GM18519 (cell line): ENCODE data around the gene PPL.
"Not testable (repeated sequence)": the region's sequence is repeated elsewhere in the genome, so short reads cannot be mapped to it uniquely, and the experiment has no call there.

Experiments
- ATAC-seq: cut with Tn5 transposase; IDR thresholded peaks from one replicate; pipeline ENCODE4 v1.9.1; 2021; ENCODE audit warnings: mild to moderate bottlenecking, moderate library complexity; ENCODE audit not compliant: unreplicated experiment, low FRiP score

Gene PPL

GRCh38 chr16:4935241-4935855 lies 1.6 kb downstream of the PPL start:
- no peak for ATAC-seq

GRCh38 chr16:4934591-4934990 lies 2.4 kb downstream of the PPL start:
- ATAC-seq = no peak

GRCh38 chr16:4933871-4934395 lies 3.0 kb downstream of the PPL start:
- ATAC-seq = no peak

GRCh38 chr16:4933433-4933832 lies 3.5 kb downstream of the PPL start:
- no peak for ATAC-seq

- no peak for ATAC-seq
These were observed 5.6 kb downstream of the PPL start for GRCh38 chr16:4931381-4931780.

- ATAC-seq = not testable (repeated sequence)
These were observed 7.3 kb downstream of the PPL start for GRCh38 chr16:4929619-4930018.

GRCh38 chr16:4928227-4928626 lies 8.7 kb downstream of the PPL start:
- ATAC-seq = no peak

GRCh38 chr16:4927661-4928060 lies 9.3 kb downstream of the PPL start:
- no peak for ATAC-seq

- ATAC-seq = no peak
These were observed 10.0 kb downstream of the PPL start for GRCh38 chr16:4926928-4927327.

- ATAC-seq = no peak
These were observed 11.2 kb downstream of the PPL start for GRCh38 chr16:4925791-4926190.

- no peak for ATAC-seq
These were observed 11.7 kb downstream of the PPL start for GRCh38 chr16:4925293-4925607.

- no peak for ATAC-seq
These were observed 12.2 kb downstream of the PPL start for GRCh38 chr16:4924593-4925292.

- ATAC-seq = no peak
These were observed 13.1 kb downstream of the PPL start for GRCh38 chr16:4923853-4924252.

- no peak for ATAC-seq
These were observed 14.1 kb downstream of the PPL start for GRCh38 chr16:4922721-4923342.

GRCh38 chr16:4920826-4921225 lies 16.1 kb downstream of the PPL start:
- no peak for ATAC-seq

- no peak for ATAC-seq
These were observed 18.1 kb downstream of the PPL start for GRCh38 chr16:4918781-4919251.

- ATAC-seq = no peak
These were observed 19.8 kb downstream of the PPL start for GRCh38 chr16:4917117-4917516.

GRCh38 chr16:4915226-4915761 lies 21.7 kb downstream of the PPL start:
- no peak for ATAC-seq

- no peak for ATAC-seq
These were observed 22.3 kb downstream of the PPL start for GRCh38 chr16:4914528-4915225.

- ATAC-seq = no peak
These were observed 23.0 kb downstream of the PPL start for GRCh38 chr16:4913774-4914525.
